ENCODE results near the gene KLK2. TPM values are rescaled to one million over a fixed set of nuclear protein-coding genes. Genes with fewer than 3 reads are reported as not detected.

Gene KLK2
- total and polyA plus RNA-seq, 2 of the 13 experiments (the other 11 are each of a cell fraction or from before 2014, with no cell fraction given): 0.11 TPM; not detected in 1

DNA sequence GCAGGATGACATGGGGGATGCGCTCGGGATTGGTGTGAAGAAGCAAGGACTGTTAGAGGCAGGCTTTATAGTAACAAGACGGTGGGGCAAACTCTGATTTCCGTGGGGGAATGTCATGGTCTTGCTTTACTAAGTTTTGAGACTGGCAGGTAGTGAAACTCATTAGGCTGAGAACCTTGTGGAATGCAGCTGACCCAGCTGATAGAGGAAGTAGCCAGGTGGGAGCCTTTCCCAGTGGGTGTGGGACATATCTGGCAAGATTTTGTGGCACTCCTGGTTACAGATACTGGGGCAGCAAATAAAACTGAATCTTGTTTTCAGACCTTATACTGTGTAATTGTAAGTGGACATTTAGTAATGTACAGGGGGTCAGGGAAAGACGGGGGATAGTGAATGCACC is 7.0 kb downstream of the KLK2 start:
- no peaks in the 10 kb centered on the region for H3K36me3 ChIP-seq (replicated peaks in 1 of 2; ENCODE audit: control insufficient read depth in 1 of 2, insufficient read depth in 2 of 2, low read length in 2 of 2)
- no peak overlapping the region for H3K4me3 ChIP-seq (replicated peaks in 1 of 3; ENCODE audit: insufficient read depth in 1 of 3, low read depth in 2 of 3, low read length in 3 of 3)
- no peak for ATAC-seq
- intact Hi-C loops (cut with micrococcal nuclease; ENCODE audit: unreplicated experiment) (no loop called here), in situ Hi-C loops (cut with HindIII; ENCODE audit: extremely low pct_ligation_motif_present, low pct_unique_long_range_greater_than_20kb) (no loop called here)
- no peak overlapping the region for H3K27ac ChIP-seq (ENCODE audit: extremely low read length, insufficient read depth, low read length)
- H3K79me2 ChIP-seq (ENCODE audit: insufficient read depth, low read length): no peaks in the 10 kb centered on the region
- no peak overlapping the region for H2AFZ ChIP-seq (ENCODE audit: low read length)
- H3K4me2 ChIP-seq (ENCODE audit: low read depth, low read length): no peak overlapping the region
- no peak for FAIRE-seq
- no TSS peak for BruUV-seq (replicated peaks)
- POLR2A ChIA-PET: no interaction called here
- TF ChIP-seq ARHGAP35 (CRISPR knock-in tag; IDR thresholded peaks at IDR 0.05; ENCODE audit: borderline replicate concordance): no peak
- no peak for TF ChIP-seq CCDC6 (CRISPR knock-in tag; IDR thresholded peaks at IDR 0.05)
- no peak for TF ChIP-seq KDM2A (CRISPR knock-in tag; IDR thresholded peaks at IDR 0.05; ENCODE audit: borderline replicate concordance, low read depth)
- TF ChIP-seq ESRRA (CRISPR knock-in tag; IDR thresholded peaks at IDR 0.05; ENCODE audit: low read depth): no peak
- TF ChIP-seq NFIB (CRISPR knock-in tag; IDR thresholded peaks at IDR 0.05; ENCODE audit: borderline replicate concordance): no peak
- no peak for TF ChIP-seq PHF8 (CRISPR knock-in tag; IDR thresholded peaks at IDR 0.05)
- no peak for TF ChIP-seq TARDBP (CRISPR knock-in tag; IDR thresholded peaks at IDR 0.05)
- no peak for TF ChIP-seq NCOR1 (IDR thresholded peaks at IDR 0.05; ENCODE audit: borderline replicate concordance, low read length)
- TF ChIP-seq ZNF577 (CRISPR knock-in tag; IDR thresholded peaks at IDR 0.05; ENCODE audit: borderline replicate concordance, low read depth): no peak
- no peak for TF ChIP-seq MXD4 (CRISPR knock-in tag; IDR thresholded peaks at IDR 0.05)
- TF ChIP-seq NRL (CRISPR knock-in tag; IDR thresholded peaks at IDR 0.05; ENCODE audit: borderline replicate concordance): no peak
- no peak for TF ChIP-seq ZNF768 (CRISPR knock-in tag; IDR thresholded peaks at IDR 0.05)
- no peak for TF ChIP-seq ZFY (CRISPR knock-in tag; IDR thresholded peaks at IDR 0.05)
- TF ChIP-seq, protein P1, sequence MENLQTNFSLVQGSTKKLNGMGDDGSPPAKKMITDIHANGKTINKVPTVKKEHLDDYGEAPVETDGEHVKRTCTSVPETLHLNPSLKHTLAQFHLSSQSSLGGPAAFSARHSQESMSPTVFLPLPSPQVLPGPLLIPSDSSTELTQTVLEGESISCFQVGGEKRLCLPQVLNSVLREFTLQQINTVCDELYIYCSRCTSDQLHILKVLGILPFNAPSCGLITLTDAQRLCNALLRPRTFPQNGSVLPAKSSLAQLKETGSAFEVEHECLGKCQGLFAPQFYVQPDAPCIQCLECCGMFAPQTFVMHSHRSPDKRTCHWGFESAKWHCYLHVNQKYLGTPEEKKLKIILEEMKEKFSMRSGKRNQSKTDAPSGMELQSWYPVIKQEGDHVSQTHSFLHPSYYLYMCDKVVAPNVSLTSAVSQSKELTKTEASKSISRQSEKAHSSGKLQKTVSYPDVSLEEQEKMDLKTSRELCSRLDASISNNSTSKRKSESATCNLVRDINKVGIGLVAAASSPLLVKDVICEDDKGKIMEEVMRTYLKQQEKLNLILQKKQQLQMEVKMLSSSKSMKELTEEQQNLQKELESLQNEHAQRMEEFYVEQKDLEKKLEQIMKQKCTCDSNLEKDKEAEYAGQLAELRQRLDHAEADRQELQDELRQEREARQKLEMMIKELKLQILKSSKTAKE (CRISPR knock-in tag; IDR thresholded peaks at IDR 0.05; ENCODE audit: borderline replicate concordance): no peak
- TF ChIP-seq, protein P2, sequence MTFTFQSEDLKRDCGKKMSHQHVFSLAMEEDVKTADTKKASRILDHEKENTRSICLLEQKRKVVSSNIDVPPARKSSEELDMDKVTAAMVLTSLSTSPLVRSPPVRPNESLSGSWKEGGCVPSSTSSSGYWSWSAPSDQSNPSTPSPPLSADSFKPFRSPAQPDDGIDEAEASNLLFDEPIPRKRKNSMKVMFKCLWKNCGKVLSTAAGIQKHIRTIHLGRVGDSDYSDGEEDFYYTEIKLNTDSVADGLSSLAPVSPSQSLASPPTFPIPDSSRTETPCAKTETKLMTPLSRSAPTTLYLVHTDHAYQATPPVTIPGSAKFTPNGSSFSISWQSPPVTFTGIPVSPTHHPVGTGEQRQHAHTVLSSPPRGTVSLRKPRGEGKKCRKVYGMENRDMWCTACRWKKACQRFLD (CRISPR knock-in tag; IDR thresholded peaks at IDR 0.05; ENCODE audit: borderline replicate concordance): no peak
- no peak for TF ChIP-seq HMGA1 (CRISPR knock-in tag; conservative IDR thresholded peaks at IDR 0.05)
- TF ChIP-seq HNF4G (IDR thresholded peaks at IDR 0.05; ENCODE audit: borderline replicate concordance, low read depth, low read length): no peak
- no peak for TF ChIP-seq HNF4G (CRISPR knock-in tag; IDR thresholded peaks at IDR 0.05; ENCODE audit: borderline replicate concordance, low read depth)
- CTCF ChIA-PET (ENCODE audit: low intra/inter-chr PET ratio, low total read pairs): no interaction called here
- peaks cover 2 to 16% of the 10 kb centered on the region in 2 experiments; a peak in 3 of 5 replicates for H3K27me3 ChIP-seq (ENCODE audit: control insufficient read depth in 1 of 2, insufficient read depth in 2 of 2, low read length in 2 of 2)
- H3K9me3 ChIP-seq (ENCODE audit: low read length): no peaks in the 10 kb centered on the region
- H3K9ac ChIP-seq (ENCODE audit: insufficient read depth, low read depth, low read length): no peak overlapping the region
- 19% methylated on average over 5 of the region's 5 CpGs for WGBS (ENCODE audit: low lambda C conversion rate)
- H4K20me1 ChIP-seq (ENCODE audit: insufficient read depth, low read length): no peaks in the 10 kb centered on the region
- DNase-seq (ENCODE audit: low spot score): no peak
- H3K4me1 ChIP-seq (ENCODE audit: insufficient read depth, low read length): no peaks in the 10 kb centered on the region

Data from HepG2 (cell line).